Measurements from ENCODE around the gene KCNA1. TPM values are rescaled to one million over a fixed set of nuclear protein-coding genes. Genes with fewer than 3 reads are reported as not detected.

KCNA1 gene
- total RNA-seq, 1 donor from 2014 or later, result not detected

DNA sequence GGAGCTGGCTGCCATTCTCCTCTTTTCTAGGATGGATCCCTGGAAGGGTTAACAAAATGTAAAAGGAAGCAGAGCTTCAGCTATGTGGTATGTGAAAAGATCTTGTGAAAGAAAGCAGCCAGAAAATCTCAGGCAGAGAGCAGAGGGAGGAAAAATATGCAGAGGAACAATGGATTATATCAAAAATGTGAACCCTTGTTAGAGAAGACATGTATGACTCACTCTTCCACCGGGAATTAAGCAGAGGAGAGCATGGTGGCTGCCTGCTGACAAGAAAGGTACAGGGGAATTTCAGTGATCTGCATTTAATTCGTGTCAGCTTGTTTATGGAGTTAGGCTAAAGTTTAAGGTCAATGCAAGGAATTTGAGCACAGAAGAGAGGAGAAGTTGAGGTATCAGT is 46.3 kb downstream of the KCNA1 start:
- peaks cover 18% of the 10 kb centered on the region for H3K27me3 Mint-ChIP-seq (ENCODE audit: low read depth)
- DNase-seq (ENCODE audit: low spot score), result no peak
- H3K36me3 Mint-ChIP-seq (ENCODE audit: low read depth), result no peaks in the 10 kb centered on the region

DNA sequence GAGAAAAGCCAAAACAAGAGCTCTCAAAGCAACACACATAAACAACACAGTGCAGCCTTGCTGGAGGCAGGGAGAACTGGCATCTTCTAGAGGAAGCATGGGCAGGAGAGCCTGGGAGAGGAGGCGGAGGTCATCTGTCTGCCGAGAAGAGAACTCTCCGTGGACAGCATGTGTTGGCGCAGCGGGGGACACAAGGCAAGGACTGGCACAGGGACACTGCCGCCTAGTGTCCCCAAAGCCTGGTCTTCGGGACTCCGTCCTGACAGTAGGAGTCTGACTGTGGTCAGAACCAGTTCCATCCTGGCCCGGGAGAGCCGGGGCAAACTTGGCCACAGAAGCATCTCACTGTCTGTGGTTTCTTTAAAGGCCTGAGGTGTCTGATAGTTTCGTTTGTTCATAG is 47.3 kb downstream of the KCNA1 start:
- intact Hi-C loops (cut with micrococcal nuclease), result no loop called here
- Mint-ChIP-seq H3K27me3 (ENCODE audit: low read depth) (peaks cover 15% of the 10 kb centered on the region), H3K27ac (no peak overlapping the region), H3K4me3 (ENCODE audit: low read depth) (no peak overlapping the region), H3K4me1 (ENCODE audit: low read depth) (no peaks in the 10 kb centered on the region), H3K36me3 (ENCODE audit: low read depth) (no peaks in the 10 kb centered on the region), H3K9me3 (no peaks in the 10 kb centered on the region)
- no peak for DNase-seq (ENCODE audit: low spot score)

More for the DNA sequence above, 46.3 kb downstream of the KCNA1 start:
- Mint-ChIP-seq H3K27ac (no peak overlapping the region), H3K4me1 (ENCODE audit: low read depth) (no peaks in the 10 kb centered on the region), H3K4me3 (ENCODE audit: low read depth) (no peak overlapping the region), H3K9me3 (no peaks in the 10 kb centered on the region)
- intact Hi-C loops (cut with micrococcal nuclease), result no loop called here

DNA sequence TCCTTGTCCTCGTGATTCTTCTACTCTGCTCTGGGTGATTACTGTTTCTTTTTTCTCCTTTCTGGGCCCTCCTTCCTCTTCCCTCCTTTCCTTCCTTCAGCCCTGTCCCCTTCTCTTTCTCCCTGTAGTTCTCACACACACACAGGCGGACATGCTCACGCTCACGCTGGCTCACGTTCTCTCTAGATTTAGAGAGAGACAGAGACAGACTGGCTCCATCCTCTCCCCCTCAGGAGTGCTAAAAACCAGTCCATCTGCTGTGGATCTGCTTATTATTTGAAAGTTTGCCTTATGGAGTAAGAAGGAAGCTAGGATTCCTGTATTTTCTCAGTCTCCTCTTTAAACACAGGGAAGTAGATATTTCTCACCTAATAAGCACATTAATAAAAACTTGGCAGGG is 48.1 kb downstream of the KCNA1 start:
- peaks cover 8% of the 10 kb centered on the region for H3K27me3 Mint-ChIP-seq (ENCODE audit: low read depth)
- intact Hi-C loops (cut with micrococcal nuclease), result no loop called here
- no peaks in the 10 kb centered on the region for H3K36me3 Mint-ChIP-seq (ENCODE audit: low read depth)
- no peaks in the 10 kb centered on the region for H3K4me1 Mint-ChIP-seq (ENCODE audit: low read depth)
- no peak for DNase-seq (ENCODE audit: low spot score)
- no peak overlapping the region for H3K27ac Mint-ChIP-seq
- H3K9me3 Mint-ChIP-seq, result no peaks in the 10 kb centered on the region
- no peak overlapping the region for H3K4me3 Mint-ChIP-seq (ENCODE audit: low read depth)

DNA sequence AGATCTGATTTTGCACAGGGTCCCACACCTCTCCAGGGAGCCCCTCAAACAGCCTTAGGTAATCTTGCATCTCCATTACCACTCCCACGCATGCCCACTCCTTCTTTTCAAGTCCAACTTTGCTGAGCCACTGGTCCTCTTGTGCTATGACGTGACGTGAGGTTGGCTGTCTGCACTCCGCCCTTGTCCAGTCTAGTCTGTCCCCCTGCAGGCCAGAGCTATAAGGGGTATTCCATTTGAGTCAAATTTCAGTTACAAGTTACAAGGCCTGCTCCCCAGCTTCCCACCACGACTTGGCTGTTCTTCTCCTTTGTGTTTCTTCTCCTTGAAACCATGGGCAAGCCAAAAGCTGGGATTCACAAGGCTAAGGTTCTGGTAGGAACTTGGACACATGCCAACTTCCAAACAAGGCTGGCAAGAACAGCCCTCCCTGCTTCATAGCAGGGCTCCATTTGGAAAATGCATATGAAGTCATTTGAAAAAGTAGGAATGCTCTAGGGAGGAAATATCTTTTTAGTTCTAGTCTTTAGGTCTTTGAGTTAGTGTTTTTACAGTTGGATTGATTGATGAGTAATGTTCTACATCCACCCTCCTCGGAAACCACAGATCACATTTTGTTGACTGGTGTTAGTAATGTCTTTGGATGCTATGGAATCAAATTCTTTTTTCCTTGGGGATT is 49.1 kb downstream of the KCNA1 start:
- Mint-ChIP-seq H3K9me3 (no peaks in the 10 kb centered on the region), H3K4me1 (ENCODE audit: low read depth) (no peaks in the 10 kb centered on the region), H3K27me3 (ENCODE audit: low read depth) (peaks cover 8% of the 10 kb centered on the region), H3K27ac (no peak overlapping the region), H3K36me3 (ENCODE audit: low read depth) (no peaks in the 10 kb centered on the region), H3K4me3 (ENCODE audit: low read depth) (no peak overlapping the region)
- intact Hi-C loops (cut with micrococcal nuclease), result no loop called here
- no peak for DNase-seq (ENCODE audit: low spot score)

DNA sequence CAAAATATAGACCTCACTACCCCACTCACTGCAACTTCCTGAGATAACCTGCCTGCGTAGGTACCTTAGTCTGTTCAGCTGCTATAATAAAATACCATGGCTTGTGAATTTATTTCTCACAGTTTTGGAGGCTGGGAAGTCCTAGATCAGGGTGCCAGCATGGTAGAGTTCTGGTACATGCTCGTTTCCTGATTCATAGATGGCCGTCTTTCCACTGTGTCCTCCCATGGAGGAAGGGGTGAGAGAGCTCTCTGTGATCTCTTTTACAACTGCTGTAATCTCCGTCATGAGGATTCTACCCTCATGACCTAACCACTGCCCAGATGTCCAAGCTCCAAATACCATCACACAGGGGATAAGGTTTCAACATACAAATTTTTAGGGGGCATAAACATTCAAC is 49.7 kb downstream of the KCNA1 start:
- intact Hi-C loops (cut with micrococcal nuclease), result no loop called here
- Mint-ChIP-seq H3K27ac (no peak overlapping the region), H3K4me1 (ENCODE audit: low read depth) (no peaks in the 10 kb centered on the region), H3K27me3 (ENCODE audit: low read depth) (peaks cover 8% of the 10 kb centered on the region), H3K36me3 (ENCODE audit: low read depth) (no peaks in the 10 kb centered on the region), H3K9me3 (no peaks in the 10 kb centered on the region), H3K4me3 (ENCODE audit: low read depth) (no peak overlapping the region)
- no peak for DNase-seq (ENCODE audit: low spot score)

DNA sequence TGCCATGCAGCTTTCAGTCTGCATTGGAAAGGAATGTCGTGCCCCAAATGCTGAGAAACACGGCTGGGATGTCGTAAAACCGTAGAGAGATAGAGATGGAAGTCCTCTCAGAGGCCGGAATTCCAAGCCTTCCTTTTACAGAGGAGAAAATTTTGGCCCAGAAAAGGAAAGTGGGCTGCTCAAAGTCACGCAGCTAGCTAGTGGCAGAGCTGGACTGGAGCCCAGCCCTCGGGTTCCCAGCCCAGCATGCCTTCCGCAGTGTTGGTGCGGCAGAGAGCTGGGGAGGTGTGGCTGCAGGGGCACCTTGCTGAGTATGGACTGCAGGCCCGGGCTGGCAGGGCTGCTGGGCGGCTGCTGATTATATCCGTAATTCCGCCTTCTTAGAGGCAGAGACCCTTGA is 50.3 kb downstream of the KCNA1 start:
- Mint-ChIP-seq H3K9me3 (no peaks in the 10 kb centered on the region), H3K4me3 (ENCODE audit: low read depth) (no peak overlapping the region), H3K27me3 (ENCODE audit: low read depth) (peaks cover 8% of the 10 kb centered on the region), H3K36me3 (ENCODE audit: low read depth) (no peaks in the 10 kb centered on the region), H3K4me1 (ENCODE audit: low read depth) (no peaks in the 10 kb centered on the region), H3K27ac (no peak overlapping the region)
- no peak for DNase-seq (ENCODE audit: low spot score)
- intact Hi-C loops (cut with micrococcal nuclease), result no loop called here

DNA sequence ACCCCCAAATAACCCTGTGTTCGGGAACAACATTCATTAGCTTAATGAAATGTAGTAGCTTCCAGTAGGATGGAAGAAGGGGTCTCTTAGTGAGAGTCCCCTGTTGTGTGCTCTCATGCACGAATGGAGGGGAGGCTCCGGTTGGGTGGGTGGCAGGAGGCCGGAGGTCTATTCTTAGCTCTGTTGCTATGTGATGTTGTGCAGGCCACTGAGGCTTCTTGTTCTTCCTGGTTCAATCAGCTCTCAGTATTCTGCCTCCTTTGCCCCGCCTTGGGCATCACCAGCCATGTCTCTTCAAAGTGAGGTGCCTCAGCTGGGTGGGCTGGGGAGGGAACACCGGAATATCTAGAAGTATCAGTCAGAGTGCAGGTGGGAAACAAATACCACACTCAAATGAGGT is 50.8 kb downstream of the KCNA1 start:
- Mint-ChIP-seq H3K4me1 (ENCODE audit: low read depth) (no peaks in the 10 kb centered on the region), H3K4me3 (ENCODE audit: low read depth) (no peak overlapping the region), H3K36me3 (ENCODE audit: low read depth) (no peaks in the 10 kb centered on the region), H3K27ac (no peak overlapping the region), H3K9me3 (no peaks in the 10 kb centered on the region), H3K27me3 (ENCODE audit: low read depth) (peaks cover 4% of the 10 kb centered on the region)
- DNase-seq (ENCODE audit: low spot score), result no peak
- intact Hi-C loops (cut with micrococcal nuclease), result no loop called here

DNA sequence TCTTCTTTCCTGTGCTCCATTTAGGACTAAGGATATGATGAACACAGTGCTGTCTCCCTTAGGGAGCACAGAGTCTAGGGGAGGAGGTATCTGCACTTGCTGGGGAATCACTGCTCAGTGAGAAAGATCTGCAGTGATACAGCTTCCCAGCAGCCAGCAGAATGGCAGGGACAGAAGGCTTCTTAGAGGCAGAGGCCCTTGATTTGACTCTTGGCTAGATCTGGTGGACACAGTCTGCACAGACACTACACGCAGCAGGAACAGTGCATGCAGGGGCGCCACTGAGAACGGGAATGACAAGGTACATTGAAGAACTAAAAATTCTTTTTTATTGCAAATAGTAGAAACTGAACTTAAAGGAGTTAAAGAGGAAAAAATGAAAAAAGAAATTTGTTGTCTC is 51.6 kb downstream of the KCNA1 start:
- Mint-ChIP-seq H3K9me3 (no peaks in the 10 kb centered on the region), H3K27me3 (ENCODE audit: low read depth) (peaks cover 2% of the 10 kb centered on the region), H3K36me3 (ENCODE audit: low read depth) (no peaks in the 10 kb centered on the region), H3K4me3 (ENCODE audit: low read depth) (no peak overlapping the region), H3K27ac (no peak overlapping the region), H3K4me1 (ENCODE audit: low read depth) (no peaks in the 10 kb centered on the region)
- intact Hi-C loops (cut with micrococcal nuclease), result no loop called here
- DNase-seq (ENCODE audit: low spot score), result no peak

DNA sequence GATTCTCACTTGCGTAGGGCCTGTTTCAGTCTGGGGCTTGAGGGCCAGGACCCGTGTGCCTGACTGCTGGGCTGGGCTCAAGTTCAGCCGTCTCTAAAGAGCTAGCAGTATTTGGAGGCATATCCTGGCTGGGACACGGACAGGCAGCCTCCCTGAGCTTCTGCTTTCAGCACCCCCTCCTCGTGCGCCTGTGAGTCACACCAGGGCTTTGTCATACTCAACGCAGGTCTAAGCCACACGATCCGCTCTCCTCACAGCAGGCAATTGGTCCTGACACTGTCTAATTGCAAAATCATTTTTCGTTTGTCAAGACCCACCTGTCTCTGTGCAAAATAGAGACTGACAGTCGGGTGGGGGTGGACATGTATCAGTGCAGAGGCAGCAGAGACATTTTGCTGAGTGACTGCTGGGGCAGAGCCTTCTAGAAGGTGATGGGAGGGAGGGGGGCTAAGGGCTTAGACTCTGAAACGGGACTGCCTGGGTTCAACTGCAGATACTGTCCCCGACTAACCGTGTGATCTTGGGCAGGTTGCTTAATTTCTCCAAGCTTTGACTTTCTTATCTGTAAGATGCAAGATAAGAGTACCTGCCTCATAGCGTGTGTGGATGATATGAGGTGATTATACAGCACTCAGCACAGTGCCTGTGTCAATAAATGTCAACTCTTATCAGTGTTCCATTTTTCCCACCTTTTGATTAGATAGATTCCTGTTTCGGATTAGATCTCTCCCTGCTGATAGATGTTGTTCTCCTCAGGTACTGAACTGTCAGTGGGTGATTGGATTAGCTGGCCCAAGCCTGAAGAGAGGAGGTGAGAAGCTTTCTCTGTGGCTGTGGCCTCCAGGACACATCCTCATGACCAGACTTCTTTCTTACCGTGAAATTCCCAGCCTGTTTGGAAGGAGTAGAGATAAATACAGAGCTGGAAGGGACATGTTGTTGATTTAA is 53.1 kb downstream of the KCNA1 start:
- Mint-ChIP-seq H3K36me3 (ENCODE audit: low read depth) (no peaks in the 10 kb centered on the region), H3K9me3 (no peaks in the 10 kb centered on the region), H3K27me3 (ENCODE audit: low read depth) (peaks cover 4% of the 10 kb centered on the region), H3K4me3 (ENCODE audit: low read depth) (no peak overlapping the region), H3K27ac (no peak overlapping the region), H3K4me1 (ENCODE audit: low read depth) (no peaks in the 10 kb centered on the region)
- intact Hi-C loops (cut with micrococcal nuclease), result no loop called here
- no peak for DNase-seq (ENCODE audit: low spot score)

Other genes starting within 250 kb of the KCNA1 start
- gene GALNT8, start 189.5 kb upstream of the KCNA1 start, total RNA-seq, result 1.2 and 1.4 TPM in 2 replicates
- gene KCNA5, start 134.0 kb downstream of the KCNA1 start, total RNA-seq, result not detected in 2 replicates